ENCODE measurements around the gene CDT1. TPM values are rescaled to one million over a fixed set of nuclear protein-coding genes. Genes with fewer than 3 reads are reported as not detected.

Gene CDT1
- total and polyA plus RNA-seq, 8 donors: 9.3 to 20.4 (median 13.4) TPM

DNA sequence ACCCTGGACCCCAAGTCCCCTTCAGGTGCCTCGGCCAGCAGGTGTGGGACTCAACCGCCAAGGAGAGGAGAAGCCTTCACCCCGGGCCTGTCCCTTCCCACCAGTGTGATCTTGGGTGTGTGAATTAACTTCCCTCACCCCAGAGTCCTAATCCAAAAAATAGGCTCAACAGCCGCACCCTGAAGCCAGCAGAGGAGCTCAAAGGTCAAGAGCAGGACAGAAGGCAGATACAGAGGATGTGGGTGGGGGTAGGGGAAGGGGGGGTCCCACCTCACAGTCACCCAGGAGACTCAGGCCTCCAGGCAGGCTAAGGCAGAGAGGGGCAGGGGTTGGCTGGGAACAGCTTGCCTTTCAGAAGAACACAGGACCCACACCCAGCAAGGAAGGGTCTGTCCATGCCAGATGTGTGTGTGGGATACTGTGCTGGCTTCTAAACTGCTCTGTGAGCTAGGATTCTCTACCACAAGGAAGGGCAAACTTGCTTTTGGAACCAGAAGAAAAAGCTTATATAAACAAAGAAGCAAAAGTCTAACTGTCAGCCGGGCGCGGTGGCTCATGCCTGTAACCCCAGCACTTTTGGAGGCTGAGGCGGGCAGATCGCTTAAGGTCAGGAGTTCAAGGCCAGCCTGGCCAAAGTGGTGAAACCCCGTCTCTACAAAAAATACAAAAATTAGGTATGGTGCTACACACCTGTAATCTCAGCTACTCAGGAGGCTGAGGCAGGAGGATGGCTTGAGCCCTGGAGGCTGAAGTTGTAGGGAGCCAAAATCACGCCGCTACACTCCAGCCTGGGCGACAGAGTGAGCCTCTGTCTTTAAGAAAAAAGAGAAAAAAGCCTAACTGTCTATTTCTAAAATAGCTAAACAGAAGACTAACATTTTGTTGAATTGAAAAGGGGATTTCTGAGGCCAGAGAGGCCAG is 23.2 kb upstream of the CDT1 start:
- no peak overlapping the region for H3K4me3 ChIP-seq
- peak in 1 of 4 donors; percentile 32 for DNase-seq

GRCh38 chr16:88781140-88782077 is 22.2 kb upstream of the CDT1 start:
- H3K4me3 ChIP-seq: peak overlapping the region in 1 of 2 donors; percentile 22
- H3K9me3 ChIP-seq: no peaks in the 10 kb centered on the region
- DNase-seq (peak in 2 of 4 donors; percentile 76 to 88), ATAC-seq (peak; percentile 9)
- intact Hi-C loops (cut with DNase I): loop anchor here in 1 of 2 donors (5.0 kb wide), 1 partner anchor 34 kb away; no protein-coding TSS in a partner anchor
- peaks cover 0 to 6% of the 10 kb centered on the region in 2 donors for H3K36me3 ChIP-seq
- no peak for TF ChIP-seq CTCF (IDR thresholded peaks at IDR 0.05)
- peak overlapping the region in 1 of 2 donors; percentile 90 for H3K27ac ChIP-seq
- peaks cover 42 to 74% of the 10 kb centered on the region in 2 donors for H3K4me1 ChIP-seq
- H3K27me3 ChIP-seq: no peaks in the 10 kb centered on the region

More for the DNA sequence above, 23.2 kb upstream of the CDT1 start:
- no peaks in the 10 kb centered on the region for H3K27me3 ChIP-seq
- no peak for ATAC-seq
- no peak for TF ChIP-seq CTCF (IDR thresholded peaks at IDR 0.05)
- H3K27ac ChIP-seq: peak overlapping the region; percentile 19 to 90
- H3K36me3 ChIP-seq: peaks cover 0 to 9% of the 10 kb centered on the region in 2 donors
- intact Hi-C loops (cut with DNase I): loop anchor here in 1 of 2 donors (5.0 kb wide), 1 partner anchor 33 kb away; no protein-coding TSS in a partner anchor
- H3K9me3 ChIP-seq: no peaks in the 10 kb centered on the region
- H3K4me1 ChIP-seq: peaks cover 42 to 70% of the 10 kb centered on the region in 2 donors

DNA sequence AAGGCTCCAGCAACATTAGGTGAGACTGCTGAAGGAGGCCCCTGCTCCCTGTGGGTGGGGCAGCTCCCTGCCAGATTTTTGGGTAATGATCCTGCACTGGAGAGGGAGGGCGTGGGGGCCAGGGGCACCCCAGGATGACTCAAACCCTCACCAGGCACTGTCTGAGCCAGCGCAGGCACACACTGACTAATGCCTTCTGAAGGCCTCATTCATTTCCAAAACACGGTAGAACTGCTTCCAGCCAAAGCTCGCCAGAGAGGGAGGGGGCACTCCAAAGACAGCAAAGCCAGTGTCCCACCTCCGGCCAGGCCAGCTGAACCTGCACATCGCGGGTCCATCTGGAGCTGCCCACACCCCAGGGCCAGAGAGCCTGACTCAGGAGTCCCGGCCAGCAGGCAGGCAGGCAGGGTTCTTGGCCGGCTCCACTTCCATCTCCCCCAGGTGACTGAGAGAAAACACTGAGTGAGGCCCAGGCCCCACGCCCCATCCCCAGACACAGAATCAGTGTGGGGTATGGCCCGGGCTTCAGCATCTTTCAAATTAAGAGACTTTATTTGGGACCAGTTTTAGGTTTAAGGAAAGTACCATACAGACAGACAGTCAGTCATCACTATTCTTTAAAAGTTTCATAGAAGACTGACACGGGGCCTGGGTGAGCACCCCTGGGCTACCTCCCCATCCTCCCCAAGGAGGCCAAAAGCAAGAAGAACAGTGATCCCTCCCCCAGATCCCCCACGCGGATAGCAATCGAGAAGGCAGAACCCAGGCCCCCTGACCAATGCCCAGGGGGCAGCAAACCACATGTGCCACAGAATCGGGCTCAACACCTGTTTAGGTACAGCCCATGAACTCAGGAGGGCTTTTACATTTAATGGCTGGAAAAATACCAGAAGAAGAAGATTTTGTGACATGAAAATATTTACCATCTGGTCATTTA is 20.9 kb upstream of the CDT1 start:
- Histone ChIP-seq H3K4me3 (peak overlapping the region; percentile 47 to 70), H3K36me3 (no peaks in the 10 kb centered on the region), H3K9me3 (no peaks in the 10 kb centered on the region), H3K27me3 (no peaks in the 10 kb centered on the region), H3K27ac (peak overlapping the region; percentile 89 to 90), H3K4me1 (peaks cover 42 to 69% of the 10 kb centered on the region in 2 donors)
- no peak for TF ChIP-seq CTCF (IDR thresholded peaks at IDR 0.05)
- DNase-seq: peak in 1 of 4 donors; percentile 82
- intact Hi-C loops (cut with DNase I): loop anchor here in 1 of 2 donors (5.0 kb wide), 1 partner anchor 35 kb away; no protein-coding TSS in a partner anchor
- ATAC-seq: peak; percentile 3

GRCh38 chr16:88783391-88784073 is 20.1 kb upstream of the CDT1 start:
- Histone ChIP-seq H3K9me3 (no peaks in the 10 kb centered on the region), H3K36me3 (no peaks in the 10 kb centered on the region), H3K4me1 (peaks cover 42 to 63% of the 10 kb centered on the region in 2 donors), H3K27ac (peak overlapping the region; percentile 89 to 90), H3K4me3 (peak overlapping the region; percentile 47 to 70), H3K27me3 (no peaks in the 10 kb centered on the region)
- no peak for TF ChIP-seq CTCF (IDR thresholded peaks at IDR 0.05)
- peak; percentile 16 for ATAC-seq
- intact Hi-C loops (cut with DNase I): loop anchor here in 1 of 2 donors (5.0 kb wide), 1 partner anchor 36 kb away; no protein-coding TSS in a partner anchor
- DNase-seq: peak in 1 of 4 donors; percentile 77

All from left lung (tissue), 10 donors.